ENCODE results near the gene ATAD3C.
"Not testable (repeated sequence)": the region's sequence is repeated elsewhere in the genome, so short reads cannot be mapped to it uniquely, and the experiment has no call there.

The ATAD3C gene

DNA sequence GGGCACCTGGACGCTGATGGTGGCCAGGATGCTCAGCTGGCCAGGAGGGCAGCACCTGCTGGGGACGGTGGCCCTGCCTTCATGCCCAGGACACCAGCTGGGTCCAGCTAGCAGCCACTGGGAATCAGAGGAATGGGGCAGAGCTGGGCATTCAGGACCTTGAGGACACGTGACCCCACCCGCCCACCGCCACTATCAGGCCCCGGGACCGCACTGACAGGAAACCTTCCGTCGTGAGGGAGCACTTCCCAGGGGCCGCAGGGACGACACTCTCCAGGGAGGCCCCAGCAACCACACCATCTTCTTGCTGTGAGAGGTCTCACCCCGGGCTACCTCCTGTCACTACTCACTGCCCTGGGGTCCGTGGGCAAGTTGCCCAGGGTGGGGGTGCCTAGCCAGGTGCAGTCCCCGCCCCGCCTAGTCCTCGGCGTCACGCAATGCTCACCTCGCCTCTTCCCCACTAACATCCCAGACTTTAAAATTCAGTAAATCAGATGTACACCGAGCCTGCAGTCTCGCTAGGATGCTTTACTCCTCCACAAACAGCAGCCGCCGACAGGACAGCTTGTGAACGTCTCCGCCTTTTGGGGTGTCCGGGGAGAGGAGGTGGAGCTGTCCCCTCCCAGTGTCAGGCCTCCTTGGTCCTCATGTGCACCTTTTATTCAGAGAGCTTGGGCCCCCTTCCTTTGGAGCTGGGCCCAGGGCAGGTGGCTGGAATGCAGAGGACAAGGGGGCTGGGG, 9.1 kb upstream of the ATAD3C start:
- DNase-seq: no peak

DNA sequence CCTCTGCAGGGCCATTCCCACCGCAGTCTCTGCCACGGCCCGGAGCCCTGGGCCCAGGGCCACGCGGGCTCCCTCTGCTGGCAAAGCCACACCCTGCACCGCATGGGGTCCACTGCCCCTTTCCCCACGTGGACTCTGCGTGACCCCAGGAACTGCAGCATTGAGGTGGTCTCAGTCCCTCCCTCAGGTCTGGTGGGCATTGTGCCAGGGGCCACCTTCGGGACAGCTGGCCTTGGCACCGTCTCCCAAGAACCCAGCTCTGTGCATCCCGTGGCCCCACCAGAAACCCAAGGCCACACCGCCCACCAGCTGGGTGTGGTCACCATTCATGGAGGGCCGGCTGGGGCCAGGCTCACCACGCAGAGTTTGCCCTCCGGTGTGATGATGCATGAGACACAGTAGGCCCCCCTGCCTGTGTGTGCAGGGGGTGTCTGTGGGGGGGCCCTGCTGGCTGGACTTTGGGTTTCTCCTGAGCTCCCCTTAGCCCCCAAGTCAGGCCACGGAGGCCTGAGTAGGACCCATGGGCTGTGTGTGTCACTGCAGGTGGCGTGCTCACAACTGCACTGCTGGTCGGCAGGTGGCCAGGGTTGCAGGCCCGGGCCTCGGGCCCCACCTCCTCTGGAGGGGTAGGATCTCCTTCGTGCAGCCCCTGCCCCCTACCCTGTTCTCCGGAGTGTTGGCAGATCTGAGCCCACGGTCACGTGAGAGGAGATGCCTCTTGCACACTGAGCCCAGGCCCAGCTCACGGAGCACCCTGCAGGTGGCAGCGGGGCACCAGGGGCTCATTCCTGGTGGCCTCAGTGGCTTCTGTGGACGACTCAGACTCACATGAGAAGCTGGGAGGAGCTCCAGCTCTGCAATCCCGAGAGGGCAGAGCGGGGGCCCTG, 8.2 kb upstream of the ATAD3C start:
- peak in 14 of 51 donors; percentile 30 to 69 (median 38) for DNase-seq

DNA sequence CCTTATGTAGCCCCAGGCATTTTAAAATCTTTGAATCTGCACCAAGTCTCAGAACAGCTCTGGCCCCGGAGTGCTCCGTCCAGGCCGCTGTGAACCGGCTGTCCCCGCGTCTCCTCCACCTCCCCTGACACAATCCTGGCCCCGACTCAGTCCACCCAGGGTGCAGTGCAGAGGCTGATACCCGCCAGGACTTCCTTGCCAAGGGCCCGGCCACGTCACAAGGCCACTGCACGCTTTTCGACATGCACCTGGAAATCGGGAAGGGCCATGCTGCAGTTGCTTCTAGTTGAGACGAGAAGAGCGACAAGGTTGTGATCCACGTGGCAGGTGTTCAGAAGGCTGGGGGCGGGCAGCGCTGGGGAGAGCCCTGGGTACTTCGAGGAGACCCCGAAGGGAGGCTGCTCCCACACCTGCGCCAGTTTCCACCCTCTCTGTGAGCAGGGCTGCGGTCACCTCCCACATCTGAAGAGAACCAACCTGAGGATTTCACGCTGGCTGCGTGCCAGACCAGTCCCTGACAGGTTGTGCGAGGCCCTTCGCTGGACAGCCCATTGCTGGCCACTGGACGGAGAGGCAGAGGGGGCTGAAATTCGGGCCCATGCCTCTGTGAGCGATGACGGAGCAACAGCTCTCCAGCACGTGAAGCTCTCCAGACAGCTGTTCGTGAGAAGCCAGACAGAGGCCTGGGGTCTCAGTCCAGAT, 7.3 kb upstream of the ATAD3C start:
- no peak for DNase-seq

DNA sequence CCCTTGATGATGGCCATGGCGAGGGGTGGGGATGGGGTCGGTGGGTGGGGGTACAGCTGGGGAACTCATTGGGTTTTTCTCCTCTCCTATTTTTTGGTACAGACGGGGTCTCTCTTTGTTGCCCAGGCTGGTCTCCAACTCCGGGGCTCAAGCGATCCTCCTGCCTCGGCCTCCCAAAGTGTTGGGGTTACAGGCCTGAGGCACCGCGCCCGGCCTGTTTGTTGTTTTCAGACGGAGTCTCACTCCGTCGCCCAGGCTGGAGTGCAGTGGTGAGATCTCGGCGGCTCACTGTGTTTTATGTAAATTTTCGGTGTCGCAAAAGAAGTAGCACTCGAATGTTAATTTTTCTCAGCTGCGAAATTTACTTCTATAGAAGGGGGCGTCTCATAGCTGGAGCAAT, 2.9 kb upstream of the ATAD3C start:
- DNase-seq: not testable (repeated sequence)

DNA sequence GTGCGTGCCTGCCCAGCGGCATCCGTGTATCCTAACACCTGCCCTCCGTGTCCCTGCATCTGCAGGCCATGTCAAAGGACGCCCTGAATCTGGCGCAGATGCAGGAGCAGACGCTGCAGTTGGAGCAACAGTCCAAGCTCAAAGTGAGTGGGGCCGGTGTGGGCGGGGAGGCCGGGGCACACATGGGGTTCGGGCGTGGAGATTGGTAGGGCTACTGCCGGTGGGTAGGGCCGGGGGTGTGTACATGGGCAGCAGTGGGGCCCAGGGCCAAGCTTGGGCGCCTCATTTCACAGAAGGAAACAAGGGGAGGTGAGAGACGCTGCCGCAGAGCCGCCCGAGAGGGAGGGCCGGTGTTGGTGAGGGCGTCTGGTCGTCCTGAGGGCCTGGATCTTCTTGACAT, 1.1 kb downstream of the ATAD3C start:
- DNase-seq: not testable (repeated sequence)

DNA sequence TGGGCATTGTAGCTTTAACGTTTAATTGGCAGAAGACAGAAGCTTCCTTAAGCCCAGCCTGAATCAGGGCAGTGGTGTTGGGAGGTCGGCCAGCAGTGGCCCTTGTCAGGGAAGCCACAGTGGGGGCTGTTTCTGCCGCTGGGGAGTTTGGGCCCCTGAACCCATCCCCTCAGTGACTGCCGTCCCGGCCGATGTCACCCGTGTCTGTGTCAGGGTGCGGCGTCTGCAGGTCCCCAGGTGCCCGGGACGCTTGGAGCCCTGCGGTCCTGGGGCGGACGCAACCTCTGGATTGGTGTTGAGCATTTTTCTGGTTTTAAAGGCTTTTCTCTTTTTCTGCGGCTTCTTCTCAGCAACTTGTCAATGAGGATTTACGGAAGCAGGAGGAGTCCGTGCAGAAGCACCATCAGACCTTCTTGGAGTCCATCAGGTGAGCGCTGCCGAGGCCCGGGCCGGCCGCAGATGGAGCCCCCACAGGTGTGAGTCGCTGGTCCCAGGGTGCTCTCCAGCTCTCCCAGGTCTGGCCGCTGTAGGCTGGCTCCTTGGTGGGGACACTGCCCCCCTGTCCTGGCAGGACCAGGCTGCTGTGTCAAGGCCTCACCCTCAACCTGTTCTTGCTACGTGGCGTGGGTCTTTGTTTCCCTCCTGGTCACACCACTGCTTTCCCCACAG, 2.3 kb downstream of the ATAD3C start:
- no peak for DNase-seq

DNA sequence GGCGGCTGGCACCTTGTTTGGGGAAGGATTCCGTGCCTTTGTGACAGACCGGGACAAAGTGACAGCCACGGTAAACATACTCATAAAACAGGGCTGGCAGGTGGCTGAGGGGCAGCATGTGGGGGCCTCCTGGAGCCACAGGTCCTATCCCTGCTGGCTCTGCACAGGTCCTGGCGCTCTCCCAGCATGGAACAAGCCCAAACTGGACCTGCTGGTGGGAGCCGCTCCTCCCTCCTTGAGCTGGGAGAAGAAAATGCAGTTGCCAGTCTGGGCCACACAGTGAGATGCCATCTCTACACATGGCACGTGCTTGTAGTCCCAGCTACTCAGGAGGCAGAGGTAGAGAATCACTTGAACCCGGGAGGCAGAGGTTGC, 2.9 kb downstream of the ATAD3C start:
- not testable (repeated sequence) for DNase-seq

DNA sequence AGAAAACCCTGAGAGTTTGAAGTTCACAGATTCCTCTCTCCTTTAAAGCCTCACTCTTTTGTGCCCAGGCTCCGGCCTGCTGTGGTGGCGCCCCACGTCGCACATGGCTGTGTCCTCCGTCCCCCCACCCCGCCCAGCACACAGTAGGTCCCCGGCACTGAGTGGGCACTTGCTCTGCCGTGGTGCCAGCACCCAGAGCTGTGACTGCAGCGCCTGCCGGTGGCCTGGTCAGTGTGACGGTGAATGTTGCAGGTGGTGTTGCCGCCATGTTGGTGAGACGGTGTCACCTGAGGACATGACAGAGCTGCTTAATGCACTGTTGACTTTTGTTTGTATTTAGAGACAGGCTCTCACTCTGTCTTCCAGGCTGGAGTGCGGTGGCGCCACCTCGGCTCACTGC, 3.4 kb downstream of the ATAD3C start:
- DNase-seq: no peak

DNA sequence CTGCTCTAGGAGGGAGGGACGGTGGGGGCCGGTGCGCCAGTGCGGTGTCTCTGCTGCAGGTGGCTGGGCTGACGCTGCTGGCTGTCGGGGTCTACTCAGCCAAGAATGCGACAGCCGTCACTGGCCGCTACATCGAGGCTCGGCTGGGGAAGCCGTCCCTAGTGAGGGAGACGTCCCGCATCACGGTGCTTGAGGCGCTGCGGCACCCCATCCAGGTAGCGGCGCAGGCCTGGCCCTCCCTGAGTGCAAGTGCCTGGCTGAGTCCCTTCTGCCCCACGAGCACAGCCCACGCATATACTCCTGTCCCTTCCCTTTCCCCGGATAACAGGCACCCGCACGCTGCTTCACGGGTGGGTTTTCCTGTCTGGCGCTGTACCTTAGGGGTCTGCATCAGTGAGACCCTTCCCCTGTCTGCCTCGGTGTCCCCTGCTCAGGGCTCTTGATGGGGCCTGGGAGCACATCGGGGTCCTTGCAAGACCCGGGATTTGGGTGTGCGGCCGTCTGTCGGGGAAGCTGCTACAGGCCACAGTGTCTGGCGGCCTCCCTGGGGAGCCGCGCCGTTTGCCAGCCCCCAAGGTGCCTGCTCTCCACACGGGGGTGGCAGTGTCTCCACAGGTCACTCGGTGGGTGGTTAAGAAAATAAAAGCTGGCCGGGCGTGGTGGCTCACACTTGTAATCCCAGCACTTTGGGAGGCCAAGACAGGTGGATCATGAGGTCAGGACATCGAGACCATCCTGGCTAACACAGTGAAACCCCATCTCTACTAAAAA, 5.0 kb downstream of the ATAD3C start:
- DNase-seq: not testable (repeated sequence)

DNA sequence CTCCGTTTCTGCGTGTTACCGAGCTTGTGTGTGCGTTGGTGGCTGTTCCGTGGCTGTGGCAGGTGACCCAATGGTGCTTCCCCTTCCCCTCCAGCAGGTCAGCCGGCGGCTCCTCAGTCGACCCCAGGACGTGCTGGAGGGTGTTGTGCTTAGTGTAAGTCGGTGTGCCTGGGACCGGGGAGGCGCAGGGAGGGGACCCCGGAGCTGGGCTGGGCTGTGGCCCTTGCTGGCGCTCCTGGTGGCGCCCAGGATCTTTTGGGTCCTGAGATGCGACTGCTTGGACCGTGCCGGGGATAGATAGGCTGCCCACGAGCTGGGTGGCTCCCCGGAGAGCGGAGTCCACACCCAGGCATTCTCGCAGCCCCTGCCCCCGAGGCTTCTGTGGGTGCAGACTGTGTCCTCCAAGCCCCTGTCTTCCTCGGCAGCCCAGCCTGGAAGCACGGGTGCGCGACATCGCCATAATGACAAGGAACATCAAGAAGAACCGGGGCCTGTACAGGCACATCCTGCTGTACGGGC, 5.9 kb downstream of the ATAD3C start:
- no peak for DNase-seq

DNA sequence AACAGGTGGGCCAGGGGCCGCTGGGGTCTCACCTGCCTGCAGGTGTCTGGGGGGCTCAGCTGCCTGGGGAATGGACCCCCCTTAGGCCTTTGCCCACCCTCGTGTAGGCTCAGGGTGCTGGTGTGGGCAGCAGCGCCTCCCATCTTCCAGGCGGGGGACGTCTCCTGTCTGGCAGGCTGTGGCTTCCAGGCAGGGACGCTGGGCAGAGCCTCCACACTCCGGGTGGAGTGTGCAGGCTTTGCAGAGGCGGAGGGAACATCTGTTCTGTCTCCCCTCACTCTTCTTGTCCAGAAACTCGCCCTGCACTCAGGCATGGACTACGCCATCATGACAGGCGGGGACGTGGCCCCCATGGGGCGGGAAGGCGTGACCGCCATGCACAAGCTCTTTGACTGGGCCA, 6.4 kb downstream of the ATAD3C start:
- DNase-seq: not testable (repeated sequence)

DNA sequence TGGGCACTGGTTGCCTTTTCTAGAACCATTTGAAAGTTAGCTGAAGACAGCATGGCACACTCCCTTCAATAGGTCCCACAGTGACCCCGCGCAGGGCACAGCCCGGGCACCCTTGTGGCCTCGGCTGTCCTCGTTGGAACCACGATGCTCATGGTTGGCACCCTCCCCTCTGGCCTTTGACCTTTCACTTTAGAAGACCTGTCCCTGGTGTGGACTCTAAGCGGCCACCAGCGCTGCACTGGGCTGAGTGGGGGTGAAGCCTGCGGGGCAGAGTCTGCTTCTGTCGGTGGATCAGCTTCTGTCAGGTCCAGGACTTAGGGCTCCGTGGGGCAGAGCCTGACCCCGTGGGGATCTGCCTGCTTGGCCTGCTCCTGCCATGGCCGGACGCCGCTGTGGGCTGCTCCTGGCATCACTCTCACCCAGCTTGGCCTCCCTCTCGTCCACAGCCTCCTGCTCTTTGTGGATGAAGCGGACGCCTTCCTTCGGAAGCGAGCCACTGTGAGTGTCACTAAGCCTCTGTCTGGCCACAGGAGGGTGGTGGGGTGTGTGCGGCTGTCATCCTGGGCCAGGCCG, 7.3 kb downstream of the ATAD3C start:
- not testable (repeated sequence) for DNase-seq

DNA sequence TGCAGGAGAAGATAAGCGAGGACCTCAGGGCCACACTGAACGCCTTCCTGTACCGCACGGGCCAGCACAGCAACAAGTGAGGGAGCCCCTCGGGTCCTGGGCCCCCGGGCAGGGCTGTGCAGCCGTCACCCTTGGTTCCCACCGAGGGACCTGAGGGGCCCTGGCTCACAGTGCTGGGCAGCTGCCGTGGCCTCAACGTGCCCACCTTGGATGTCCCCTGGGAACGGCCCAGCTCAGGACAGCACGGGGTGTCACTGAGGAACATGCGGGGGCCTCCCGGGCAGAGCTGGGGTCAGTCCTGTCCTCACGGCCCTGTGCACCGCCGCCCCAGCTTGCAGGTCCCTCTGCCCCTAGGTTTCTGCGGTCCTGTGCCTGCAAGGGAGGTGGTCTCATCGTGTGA, 9.7 kb downstream of the ATAD3C start:
- not testable (repeated sequence) for DNase-seq

DNA sequence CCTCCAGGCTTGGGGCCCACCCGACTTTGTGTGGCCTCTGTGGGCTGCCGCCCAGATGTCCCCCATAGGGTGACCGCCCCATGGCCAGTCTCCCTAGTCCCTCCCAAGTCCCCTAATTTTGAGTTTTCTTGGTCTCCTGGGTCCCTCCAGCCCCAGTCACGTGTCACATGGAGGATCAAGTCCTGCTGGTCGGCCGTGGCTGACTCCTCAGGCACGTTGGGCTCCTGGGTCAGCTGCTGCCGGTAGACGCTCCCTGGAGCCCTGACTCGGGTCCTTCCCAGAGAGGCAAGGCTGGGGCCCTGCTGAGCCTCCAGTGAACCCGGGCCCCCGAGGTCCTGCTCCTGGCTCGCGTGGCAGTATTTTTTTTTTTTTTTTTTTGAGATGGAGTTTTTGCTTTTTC, 10.2 kb downstream of the ATAD3C start:
- not testable (repeated sequence) for DNase-seq

DNA sequence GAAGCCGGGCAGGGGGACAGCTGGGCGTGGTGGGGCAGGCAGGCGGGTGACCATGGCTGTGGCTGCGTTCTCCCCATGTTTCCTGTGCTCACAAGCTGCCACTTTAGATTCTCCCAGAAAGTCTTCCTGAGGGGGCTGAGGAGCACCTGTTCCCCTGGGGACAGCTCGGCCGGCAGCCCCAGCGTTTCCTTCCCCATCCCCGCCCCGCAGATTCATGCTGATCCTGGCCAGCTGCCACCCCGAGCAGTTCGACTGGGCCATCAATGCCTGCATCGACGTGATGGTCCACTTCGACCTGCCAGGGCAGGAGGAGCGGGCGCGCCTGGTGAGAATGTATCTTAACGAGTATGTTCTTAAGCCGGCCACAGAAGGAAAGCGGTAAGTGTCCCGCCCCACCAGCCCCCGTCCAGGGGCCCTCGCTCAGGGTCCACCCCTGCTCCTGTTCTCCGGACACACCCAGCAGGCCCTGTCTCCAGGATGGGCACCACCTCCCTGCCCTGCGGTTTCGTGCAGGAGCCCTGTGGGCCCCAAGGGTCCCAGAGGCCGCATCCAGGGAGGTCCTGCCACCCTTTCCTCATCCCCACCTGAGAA, 11.1 kb downstream of the ATAD3C start:
- no peak for DNase-seq

DNA sequence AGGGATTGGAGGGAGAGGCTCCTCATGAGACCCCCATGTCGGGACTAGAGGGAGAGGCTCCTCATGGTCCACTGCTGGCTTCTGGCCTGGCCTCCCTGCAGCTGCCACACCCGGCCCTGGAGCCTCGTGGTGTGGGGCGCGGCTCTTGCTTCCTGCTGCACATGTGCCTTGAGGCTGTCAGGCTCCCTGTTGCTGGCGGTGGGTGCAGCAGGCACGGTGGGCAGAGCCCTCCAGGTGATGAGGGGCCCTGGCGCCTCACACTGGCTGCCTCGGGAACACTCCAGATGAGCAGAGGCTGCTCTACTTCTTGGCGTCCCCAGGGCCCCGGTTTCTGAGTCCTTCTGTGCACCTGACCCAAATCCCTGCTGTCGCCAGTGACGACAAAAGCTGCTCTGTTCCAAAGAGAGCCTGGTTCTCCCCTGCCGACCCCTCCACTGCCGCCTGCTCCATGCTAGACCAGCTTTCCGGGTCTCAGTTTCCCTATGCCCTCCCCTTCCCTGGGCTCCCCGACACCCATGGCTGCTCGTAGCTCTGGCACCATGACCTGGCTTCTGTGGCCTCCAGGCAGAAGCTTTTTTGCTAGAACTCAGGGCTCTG, 12.3 kb downstream of the ATAD3C start:
- no peak for DNase-seq

DNA sequence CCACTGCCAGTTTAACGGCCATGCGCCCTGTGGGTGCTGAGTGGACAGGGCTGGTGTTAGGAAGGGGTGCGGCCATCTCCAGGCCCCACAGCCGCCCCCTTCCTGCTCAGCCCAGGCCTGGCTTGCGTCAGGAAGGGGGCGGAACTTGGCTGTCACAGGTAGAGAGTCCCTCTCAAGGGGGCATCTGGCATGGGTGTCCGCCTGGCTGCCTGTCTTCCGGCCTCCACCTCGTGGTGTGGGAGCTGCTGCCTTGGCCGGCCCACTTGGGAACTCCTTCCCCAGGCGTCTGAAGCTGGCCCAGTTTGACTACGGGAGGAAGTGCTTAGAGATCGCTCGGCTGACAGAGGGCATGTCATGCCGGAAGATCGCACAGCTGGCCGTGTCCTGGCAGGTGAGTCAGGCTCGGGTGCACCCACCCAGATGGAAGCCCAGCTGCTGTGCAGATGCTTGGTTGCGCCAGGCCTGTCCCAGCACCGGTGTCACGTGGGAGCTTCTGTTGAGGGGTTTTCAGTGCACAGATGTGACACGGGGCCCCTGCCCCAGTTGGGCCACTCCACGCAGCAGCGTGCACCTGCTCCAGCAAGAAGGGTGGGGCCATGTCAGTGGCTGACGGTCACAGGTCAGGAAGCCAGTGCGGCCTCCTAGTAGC, 13.0 kb downstream of the ATAD3C start:
- no peak for DNase-seq

DNA sequence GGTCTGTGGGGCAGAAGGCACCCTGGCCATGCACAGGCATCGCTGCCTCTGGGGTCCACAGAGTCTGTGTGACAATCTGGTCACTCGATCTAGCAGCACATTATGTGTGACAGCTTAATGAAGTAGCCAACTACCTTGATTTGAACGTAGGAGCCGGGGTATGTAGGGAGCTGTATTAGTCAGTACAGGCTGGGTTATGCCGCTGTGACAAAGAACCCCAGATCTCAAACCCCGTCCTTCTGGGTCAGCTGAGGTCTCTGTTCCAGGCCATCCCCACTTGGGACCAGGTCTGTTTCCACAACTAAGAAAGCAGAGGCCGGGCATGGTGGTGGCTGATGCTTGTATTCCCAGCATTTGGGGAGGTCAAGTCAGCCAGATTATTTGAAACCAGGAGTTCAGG, 13.8 kb downstream of the ATAD3C start:
- no peak for DNase-seq

All from hypothalamus (tissue), 51 donors.